CD4-positive, alpha-beta memory T cell (primary cell): ENCODE measurements around the gene GBX1. TPM values are rescaled to one million over a fixed set of nuclear protein-coding genes. Genes with fewer than 3 reads are reported as not detected.

Experiments
- CTCF ChIA-PET: fragments of 350-600 bp; sonication (Branson Sonifier 250); formaldehyde crosslinking; loops from one replicate; lab custom pipeline; 2021; ENCODE audit warnings: inconsistent platforms; ENCODE audit not compliant: partially characterized antibody; lab: Charles Lee
- POLR2A ChIA-PET: fragments of 350-600 bp; sonication (Branson Sonifier 250); formaldehyde crosslinking; loops from one replicate; lab custom pipeline; 2021; ENCODE audit not compliant: partially characterized antibody; lab: Charles Lee
- DNase-seq, 5 donors: peaks; one replicate each; pipeline versions ENCODE4 v3.0.0 to v3.0.0-alpha.2; 2020 to 2022; ENCODE audit warnings: mixed read lengths in 1 of 5
- H3K27ac ChIP-seq: one replicate; pipeline ENCODE4 v1.7.0; 2013; ENCODE audit warnings: low read depth, low read length
- H3K27me3 ChIP-seq: 2 replicates; pipeline ENCODE4 v1.7.0; 2013; ENCODE audit warnings: mild to moderate bottlenecking, low read length, moderate library complexity; ENCODE audit not compliant: insufficient read depth
- H3K36me3 ChIP-seq: 2 replicates; pipeline ENCODE4 v1.7.0; 2013; ENCODE audit warnings: mild to moderate bottlenecking, low read length, moderate library complexity; ENCODE audit not compliant: insufficient read depth
- H3K4me1 ChIP-seq: 2 replicates; pipeline ENCODE4 v1.7.0; 2013; ENCODE audit warnings: mild to moderate bottlenecking, low read length, moderate library complexity; ENCODE audit not compliant: insufficient read depth
- H3K4me3 ChIP-seq, 2 donors: one replicate each; pipeline ENCODE4 v1.7.0; 2013; ENCODE audit warnings: low read length in 2 of 2, mild to moderate bottlenecking in 1 of 2
- H3K9me3 ChIP-seq, 2 donors: one replicate each; pipeline ENCODE4 v1.7.0; 2013; ENCODE audit warnings: low read length in 2 of 2, control low read depth in 1 of 2; ENCODE audit not compliant: control insufficient read depth in 1 of 2
- H3K27ac Mint-ChIP-seq, 7 donors: one replicate each; pipeline ENCODE4 v1.8.0; 2020 to 2021; ENCODE audit warnings: mixed read lengths in 7 of 7, mild to moderate bottlenecking in 6 of 7, inconsistent platforms in 3 of 7, moderate library complexity in 3 of 7
- H3K27me3 Mint-ChIP-seq, 2 donors: one replicate each; pipeline ENCODE4 v1.8.0; 2020 to 2021; ENCODE audit warnings: mixed read lengths in 2 of 2
- H3K36me3 Mint-ChIP-seq, 2 donors: one replicate each; pipeline ENCODE4 v1.8.0; 2020 to 2021; ENCODE audit warnings: mixed read lengths in 2 of 2, inconsistent platforms in 1 of 2, mild to moderate bottlenecking in 1 of 2
- H3K4me1 Mint-ChIP-seq, 4 donors: one replicate each; pipeline ENCODE4 v1.8.0; 2020 to 2021; ENCODE audit warnings: mixed read lengths in 4 of 4, mild to moderate bottlenecking in 1 of 4
- H3K4me3 Mint-ChIP-seq, 8 donors: one replicate each; pipeline ENCODE4 v1.8.0; 2020 to 2021; ENCODE audit warnings: mixed read lengths in 8 of 8, mild to moderate bottlenecking in 7 of 8, moderate library complexity in 6 of 8, inconsistent platforms in 3 of 8
- H3K9me3 Mint-ChIP-seq, 8 donors: one replicate each; pipeline ENCODE4 v1.8.0; 2020 to 2021; ENCODE audit warnings: mixed read lengths in 8 of 8, mild to moderate bottlenecking in 5 of 8, inconsistent platforms in 3 of 8, moderate library complexity in 1 of 8
- intact Hi-C: fragments of 100-400 bp; cut with micrococcal nuclease; formaldehyde crosslinking; loops from one replicate; pipeline ENCODE4 v1.15.1; 2023
- polyA plus RNA-seq, 2 donors: library from polyadenylated mRNA; unstranded; fragments of 300-500 nt; fragmentation: Illumina TruSeq; gene quantifications; one replicate each; pipeline ENCODE4 v1.2.3, GENCODE V29; 2021
- total RNA-seq, 2 experiments: library from RNA; stranded (reverse); gene quantifications; one replicate each; pipeline ENCODE4 v1.2.3, GENCODE V29; 2021

GBX1 gene
- total and polyA plus RNA-seq, 4 experiments from 2014 or later = not detected

DNA sequence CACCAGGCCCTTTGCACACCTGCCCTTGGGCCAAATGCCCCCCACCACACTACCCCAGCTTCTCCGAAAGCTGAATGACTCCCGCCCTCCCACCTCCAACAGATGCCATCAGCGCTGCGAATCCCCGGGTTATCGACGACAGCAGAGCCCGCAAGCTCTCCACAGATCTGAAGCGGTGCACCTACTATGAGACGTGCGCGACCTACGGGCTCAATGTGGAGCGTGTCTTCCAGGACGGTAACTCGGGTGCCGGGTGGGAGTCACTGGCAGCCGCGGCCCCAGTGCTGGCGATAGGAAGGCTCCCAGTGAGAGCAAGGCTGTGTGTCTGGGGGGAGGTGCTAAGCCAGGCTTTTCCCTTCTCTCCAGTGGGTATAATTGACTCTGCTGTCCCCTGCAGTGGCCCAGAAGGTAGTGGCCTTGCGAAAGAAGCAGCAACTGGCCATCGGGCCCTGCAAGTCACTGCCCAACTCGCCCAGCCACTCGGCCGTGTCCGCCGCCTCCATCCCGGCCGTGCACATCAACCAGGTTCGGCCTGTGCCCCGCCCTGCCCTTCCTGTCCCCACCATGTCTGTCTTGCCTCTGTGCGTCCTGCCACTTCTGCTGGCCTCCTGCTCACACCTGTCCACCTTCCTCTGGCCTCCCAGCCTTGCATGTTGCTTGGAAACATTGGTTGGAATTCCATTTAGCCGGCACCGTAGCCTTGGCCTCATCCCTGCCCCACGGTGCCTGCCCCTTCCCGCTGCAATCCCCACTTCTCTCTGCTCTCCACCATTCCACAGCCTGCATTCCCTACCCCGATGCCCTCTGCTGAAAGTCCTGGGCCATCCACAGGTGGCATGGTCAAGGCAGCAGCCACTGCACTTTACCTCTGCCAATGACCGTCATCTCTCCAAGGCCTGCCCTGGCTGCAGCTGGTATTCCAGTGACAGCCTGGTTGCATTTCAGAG, 49.1 kb downstream of the GBX1 start:
- no peaks in the 10 kb centered on the region for H3K36me3 ChIP-seq
- intact Hi-C loops = no loop called here
- H3K4me3 ChIP-seq = peak overlapping the region in 1 of 2 donors; percentile 22
- H3K27me3 ChIP-seq = no peaks in the 10 kb centered on the region
- H3K27ac ChIP-seq = no peak overlapping the region
- Mint-ChIP-seq H3K4me3 (peak overlapping the region in 4 of 8 donors; percentile 31 to 88 (median 78)), H3K4me1 (peaks cover 3 to 41% (median 21%) of the 10 kb centered on the region in 4 donors), H3K36me3 (peaks cover 11 to 30% of the 10 kb centered on the region in 2 donors), H3K27ac (peak overlapping the region in 4 of 7 donors; percentile 29 to 93 (median 72)), H3K27me3 (no peaks in the 10 kb centered on the region), H3K9me3 (peaks cover 0 to 2% (median 0%) of the 10 kb centered on the region in 8 donors)
- CTCF ChIA-PET = interaction anchor here (0.8 to 2.8 kb wide), 4 partner anchors 7 to 184 kb away, joined by 3 to 13 read pairs (median 4); partner anchors contain the start of gene ABCB8
- peak in 1 of 5 donors; percentile 8 for DNase-seq
- peaks cover 26% of the 10 kb centered on the region for H3K4me1 ChIP-seq
- no peaks in the 10 kb centered on the region for H3K9me3 ChIP-seq
- POLR2A ChIA-PET = interaction anchor here (1.1 to 1.3 kb wide), 2 partner anchors 38 to 114 kb away, joined by 3 read pairs; partner anchors contain the start of genes CHPF2 and FASTK

DNA sequence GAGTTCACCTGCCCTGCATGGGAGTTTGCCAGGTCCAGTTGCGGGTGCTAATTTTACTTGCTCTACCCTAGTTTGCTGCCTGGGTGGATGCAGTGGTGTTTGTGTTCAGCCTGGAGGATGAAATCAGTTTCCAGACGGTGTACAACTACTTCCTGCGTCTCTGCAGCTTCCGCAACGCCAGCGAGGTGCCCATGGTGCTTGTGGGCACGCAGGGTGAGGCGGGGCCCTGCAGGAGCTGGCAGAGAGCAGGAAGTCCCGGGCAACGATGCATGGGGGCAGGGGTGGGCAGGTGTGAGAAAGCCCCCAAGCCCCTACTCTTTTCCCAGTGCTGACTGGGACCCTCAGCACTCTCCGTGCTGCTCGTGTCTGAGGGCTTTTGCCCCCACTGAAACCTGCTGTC, 49.9 kb downstream of the GBX1 start:
- Mint-ChIP-seq H3K27ac (peak overlapping the region; percentile 76 to 97 (median 93)), H3K4me1 (peaks cover 3 to 41% (median 24%) of the 10 kb centered on the region in 4 donors), H3K27me3 (no peaks in the 10 kb centered on the region), H3K36me3 (peaks cover 11 to 30% of the 10 kb centered on the region in 2 donors), H3K9me3 (peaks cover 0 to 2% (median 0%) of the 10 kb centered on the region in 8 donors), H3K4me3 (peak overlapping the region; percentile 74 to 88 (median 83))
- ChIA-PET CTCF (interaction anchor here (0.8 to 2.8 kb wide), 5 partner anchors 10 to 219 kb away, joined by 3 to 13 read pairs (median 3); partner anchors contain the start of gene ABCB8), POLR2A (interaction anchor here (1.1 to 1.9 kb wide), 4 partner anchors 10 to 115 kb away, joined by 3 to 6 read pairs (median 4); partner anchors contain the start of genes CHPF2 and FASTK)
- no peaks in the 10 kb centered on the region for H3K27me3 ChIP-seq
- DNase-seq = peak; percentile 42 to 76 (median 64)
- peaks cover 26% of the 10 kb centered on the region for H3K4me1 ChIP-seq
- intact Hi-C loops = loop anchor here (2.0 kb wide), 1 partner anchor 55 kb away; no protein-coding TSS in a partner anchor
- no peaks in the 10 kb centered on the region for H3K36me3 ChIP-seq
- H3K4me3 ChIP-seq = peak overlapping the region; percentile 17 to 38
- no peaks in the 10 kb centered on the region for H3K9me3 ChIP-seq
- peak overlapping the region; percentile 44 for H3K27ac ChIP-seq

DNA sequence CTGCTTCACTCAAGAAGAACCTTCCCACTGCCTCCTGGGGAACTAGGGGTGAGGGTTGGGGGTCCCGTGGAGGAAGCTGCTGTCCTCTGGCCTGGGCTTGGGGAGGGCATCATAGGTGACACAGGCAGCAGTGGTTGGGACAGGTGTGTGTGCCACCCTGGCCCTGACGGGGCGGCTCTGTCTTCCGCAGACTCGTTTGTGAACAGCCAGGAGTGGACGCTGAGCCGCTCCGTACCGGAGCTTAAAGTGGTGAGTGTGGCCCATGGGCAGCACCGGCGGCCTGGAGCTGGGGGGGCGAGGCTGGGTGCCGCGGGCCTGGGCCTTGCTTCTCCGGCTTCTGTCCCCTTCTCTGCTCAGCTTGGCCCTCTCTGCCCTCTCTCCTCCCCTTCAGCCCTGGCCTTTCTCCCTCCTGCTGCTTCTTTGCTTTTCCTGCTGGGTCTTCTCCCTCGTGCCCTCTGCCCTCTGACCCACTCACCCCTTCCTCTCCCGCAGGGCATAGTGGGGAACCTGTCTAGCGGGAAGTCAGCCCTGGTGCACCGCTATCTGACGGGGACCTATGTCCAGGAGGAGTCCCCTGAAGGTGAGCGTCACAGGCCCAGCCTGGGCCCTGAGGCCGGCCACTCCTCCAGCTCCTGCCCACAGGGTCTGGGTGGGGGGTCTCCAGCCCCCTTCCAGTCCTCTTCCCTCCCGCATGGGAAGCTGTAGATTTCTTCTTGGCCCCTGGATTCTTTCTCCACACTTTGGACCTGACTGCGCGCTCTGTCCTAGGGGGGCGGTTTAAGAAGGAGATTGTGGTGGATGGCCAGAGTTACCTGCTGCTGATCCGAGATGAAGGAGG, 50.7 kb downstream of the GBX1 start:
- H3K4me1 ChIP-seq = peaks cover 26% of the 10 kb centered on the region
- intact Hi-C loops = loop anchor here (2.0 kb wide), 1 partner anchor 56 kb away; no protein-coding TSS in a partner anchor
- Mint-ChIP-seq H3K36me3 (peaks cover 11 to 30% of the 10 kb centered on the region in 2 donors), H3K9me3 (peaks cover 0 to 2% (median 0%) of the 10 kb centered on the region in 8 donors), H3K4me1 (peaks cover 3 to 40% (median 24%) of the 10 kb centered on the region in 4 donors), H3K27ac (peak overlapping the region; percentile 76 to 97 (median 93)), H3K4me3 (peak overlapping the region; percentile 74 to 88 (median 83)), H3K27me3 (no peaks in the 10 kb centered on the region)
- CTCF ChIA-PET = interaction anchor here (0.9 to 2.8 kb wide), 4 partner anchors 9 to 219 kb away, joined by 3 to 13 read pairs (median 4); no protein-coding TSS in a partner anchor
- no peaks in the 10 kb centered on the region for H3K36me3 ChIP-seq
- H3K4me3 ChIP-seq = peak overlapping the region; percentile 17 to 38
- POLR2A ChIA-PET = interaction anchor here (1.1 to 1.9 kb wide), 4 partner anchors 10 to 115 kb away, joined by 3 to 6 read pairs (median 4); partner anchors contain the start of genes CHPF2 and FASTK
- no peaks in the 10 kb centered on the region for H3K9me3 ChIP-seq
- peak in 1 of 5 donors; percentile 37 for DNase-seq
- no peaks in the 10 kb centered on the region for H3K27me3 ChIP-seq
- H3K27ac ChIP-seq = peak overlapping the region; percentile 44

DNA sequence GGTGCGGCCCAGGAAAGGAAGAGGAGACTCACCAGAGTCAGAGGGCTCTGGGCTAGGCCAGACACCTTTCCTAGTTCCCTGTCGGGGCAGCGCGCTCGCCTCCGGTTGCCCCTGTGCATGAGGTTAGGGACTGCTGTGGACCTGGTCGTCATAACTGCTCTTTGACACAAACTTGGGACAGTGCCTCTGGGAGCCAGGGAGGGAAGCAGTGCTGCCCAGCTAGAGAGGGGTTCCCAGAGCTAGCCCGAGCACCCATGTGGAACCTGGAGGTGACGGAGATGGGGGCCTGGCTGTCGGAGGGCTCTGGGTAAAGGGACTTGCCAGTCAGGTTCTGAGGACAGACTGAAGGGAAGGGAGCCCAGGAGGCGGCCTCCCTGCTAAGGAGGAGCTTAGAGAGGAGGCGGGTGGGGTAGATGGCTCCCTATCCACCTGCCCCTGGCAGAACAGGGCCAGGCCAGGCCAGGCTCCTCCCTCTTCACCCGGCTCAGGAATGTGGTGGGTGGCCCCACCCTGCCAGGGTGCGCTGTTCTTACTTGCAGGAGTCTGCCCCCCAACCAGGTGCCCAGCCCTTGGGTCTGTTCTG, 51.6 kb downstream of the GBX1 start:
- Histone ChIP-seq H3K4me3 (no peak overlapping the region), H3K4me1 (peaks cover 31% of the 10 kb centered on the region), H3K36me3 (no peaks in the 10 kb centered on the region), H3K9me3 (no peaks in the 10 kb centered on the region), H3K27me3 (no peaks in the 10 kb centered on the region), H3K27ac (peak overlapping the region; percentile 21)
- DNase-seq = peak in 1 of 5 donors; percentile 48
- H3K36me3 Mint-ChIP-seq = peaks cover 3 to 22% of the 10 kb centered on the region in 2 donors
- H3K4me3 Mint-ChIP-seq = peak overlapping the region; percentile 67 to 80 (median 75)
- H3K27ac Mint-ChIP-seq = peak overlapping the region in 5 of 7 donors; percentile 51 to 95 (median 85)
- H3K4me1 Mint-ChIP-seq = peaks cover 3 to 35% (median 23%) of the 10 kb centered on the region in 4 donors
- POLR2A ChIA-PET = interaction anchor here (0.5 to 1.9 kb wide), 5 partner anchors 8 to 101 kb away, joined by 4 to 7 read pairs (median 6); partner anchors contain the start of gene TMUB1
- H3K27me3 Mint-ChIP-seq = no peaks in the 10 kb centered on the region
- intact Hi-C loops = loop anchor here (2.0 kb wide), 1 partner anchor 57 kb away; no protein-coding TSS in a partner anchor
- CTCF ChIA-PET = interaction anchor here (1.0 to 2.8 kb wide), 3 partner anchors 8 to 130 kb away, joined by 3 to 13 read pairs (median 4); no protein-coding TSS in a partner anchor
- peaks cover 0 to 1% (median 0%) of the 10 kb centered on the region in 8 donors for H3K9me3 Mint-ChIP-seq

- no peaks in the 10 kb centered on the region for H3K36me3 ChIP-seq
- no peaks in the 10 kb centered on the region for H3K27me3 Mint-ChIP-seq
- H3K4me1 ChIP-seq = peaks cover 31% of the 10 kb centered on the region
- intact Hi-C loops = no loop called here
- peaks cover 3 to 39% (median 25%) of the 10 kb centered on the region in 4 donors for H3K4me1 Mint-ChIP-seq
- peaks cover 0 to 1% (median 0%) of the 10 kb centered on the region in 8 donors for H3K9me3 Mint-ChIP-seq
- POLR2A ChIA-PET = interaction anchor here (0.5 to 1.9 kb wide), 4 partner anchors 9 to 101 kb away, joined by 4 to 7 read pairs (median 5); partner anchors contain the start of gene TMUB1
- no peak overlapping the region for H3K4me3 ChIP-seq
- H3K4me3 Mint-ChIP-seq = peak overlapping the region; percentile 67 to 80 (median 75)
- peaks cover 3 to 16% of the 10 kb centered on the region in 2 donors for H3K36me3 Mint-ChIP-seq
- peak in 4 of 5 donors; percentile 22 to 36 (median 24) for DNase-seq
- no peaks in the 10 kb centered on the region for H3K9me3 ChIP-seq
- H3K27ac ChIP-seq = no peak overlapping the region
- H3K27ac Mint-ChIP-seq = peak overlapping the region in 5 of 7 donors; percentile 51 to 95 (median 85)
- CTCF ChIA-PET = interaction anchor here (0.7 to 1.0 kb wide), 3 partner anchors 9 to 130 kb away, joined by 3 to 4 read pairs (median 3); no protein-coding TSS in a partner anchor
- no peaks in the 10 kb centered on the region for H3K27me3 ChIP-seq
These were observed 52.2 kb downstream of the GBX1 start for GRCh38 chr7:151115121-151115835.
